HEK293 (cell line): ENCODE results near the gene ELAVL2.

Experiments
- CTCF ChIA-PET: fragments of 350-600 bp; formaldehyde crosslinking; extraction: SDS; loops from one replicate; lab custom pipeline; 2021; ENCODE audit warnings: antibody characterized with exemption; lab: Yijun Ruan, JAX
- POLR2A ChIA-PET: fragments of 300-600 bp; formaldehyde crosslinking; extraction: SDS; loops from one replicate; lab custom pipeline; 2020; ENCODE audit warnings: antibody characterized with exemption, inconsistent platforms; lab: Yijun Ruan, JAX
- H3K27ac ChIP-seq: fragments of 200-500 bp; sonication (Bioruptor generic); 2 replicates; pipeline ENCODE4 v1.5.1; 2014; ENCODE audit warnings: low read depth, low read length, control low read depth, inconsistent platforms; ENCODE audit errors: extremely low read depth
- H3K36me3 ChIP-seq, 2 experiments: fragments of 200-500 bp in 1 of 2; sonication (Bioruptor generic) in 1 of 2; 1 replicate in 1 of 2; 2 replicates in 1 of 2; pipeline ENCODE4 v1.5.1; 2014 to 2017; ENCODE audit warnings: inconsistent platforms in 2 of 2, low read length in 2 of 2; ENCODE audit not compliant: control insufficient read depth in 2 of 2, insufficient read depth in 1 of 2
- H3K4me1 ChIP-seq: fragments of 200-500 bp; sonication (Bioruptor generic); 2 replicates; pipeline ENCODE4 v1.5.1; 2014; ENCODE audit warnings: mild to moderate bottlenecking, low read length, inconsistent platforms; ENCODE audit not compliant: control insufficient read depth, insufficient read depth
- H3K4me3 ChIP-seq: 2 replicates; pipeline ENCODE4 v1.5.1; 2011; ENCODE audit warnings: low read depth, mild to moderate bottlenecking, control low read depth, low read length, moderate library complexity
- H3K9me3 ChIP-seq: fragments of 200-500 bp; sonication (Bioruptor generic); 2 replicates; pipeline ENCODE4 v1.5.1; 2014; ENCODE audit warnings: low read depth, low read length, inconsistent platforms; ENCODE audit not compliant: control insufficient read depth, insufficient read depth
- GLI2 ChIP-seq: fragments of 450-650 bp; formaldehyde crosslinking; IDR thresholded peaks from 2 replicates; pipeline ENCODE4; 2017; ENCODE audit warnings: missing biosample characterization, missing genetic modification characterization, low read depth, borderline replicate concordance
- HOXA7 ChIP-seq: sonication (generic); formaldehyde crosslinking; IDR thresholded peaks from 2 replicates; pipeline ENCODE4 v1.8.1; 2022; ENCODE audit warnings: missing genetic modification reagents, borderline replicate concordance
- KLF16 ChIP-seq: fragments of 450-650 bp; formaldehyde crosslinking; IDR thresholded peaks from 2 replicates; pipeline ENCODE4 v1.5.1; 2017; ENCODE audit warnings: missing biosample characterization, missing genetic modification characterization
- MYNN ChIP-seq: fragments of 450-650 bp; formaldehyde crosslinking; IDR thresholded peaks from 2 replicates; pipeline ENCODE4 v1.5.1; 2016; ENCODE audit warnings: missing biosample characterization, missing genetic modification characterization, borderline replicate concordance
- SCRT2 ChIP-seq: fragments of 450-650 bp; formaldehyde crosslinking; IDR thresholded peaks from 2 replicates; pipeline ENCODE4 v1.5.1; 2016; ENCODE audit warnings: missing biosample characterization, missing genetic modification characterization
- SP2 ChIP-seq: fragments of 450-650 bp; formaldehyde crosslinking; IDR thresholded peaks from 2 replicates; pipeline ENCODE4 v1.5.1; 2016; ENCODE audit warnings: missing biosample characterization, missing genetic modification characterization
- ZBTB1 ChIP-seq: fragments of 450-650 bp; formaldehyde crosslinking; IDR thresholded peaks from 2 replicates; pipeline ENCODE4 v1.5.1; 2016; ENCODE audit warnings: missing biosample characterization, missing genetic modification characterization
- ZBTB21 ChIP-seq: fragments of 450-650 bp; formaldehyde crosslinking; IDR thresholded peaks from 2 replicates; pipeline ENCODE4 v1.5.1; 2017; ENCODE audit warnings: missing biosample characterization, missing genetic modification characterization
- ZNF23 ChIP-seq: fragments of 450-650 bp; formaldehyde crosslinking; IDR thresholded peaks from 2 replicates; pipeline ENCODE4 v1.5.1; 2016; ENCODE audit warnings: missing biosample characterization, missing genetic modification characterization, borderline replicate concordance
- ZNF311 ChIP-seq: fragments of 450-650 bp; formaldehyde crosslinking; IDR thresholded peaks from 2 replicates; pipeline ENCODE4 v1.5.1; 2017; ENCODE audit warnings: missing biosample characterization, missing genetic modification characterization, borderline replicate concordance
- ZNF514 ChIP-seq: fragments of 450-650 bp; formaldehyde crosslinking; IDR thresholded peaks from 2 replicates; pipeline ENCODE4 v1.5.1; 2016; ENCODE audit warnings: missing biosample characterization, missing genetic modification characterization
- ZNF521 ChIP-seq: fragments of 450-650 bp; formaldehyde crosslinking; IDR thresholded peaks from 2 replicates; pipeline ENCODE4 v1.5.1; 2017; ENCODE audit warnings: missing biosample characterization, mild to moderate bottlenecking, missing genetic modification characterization
- ZNF529 ChIP-seq: fragments of 450-650 bp; formaldehyde crosslinking; IDR thresholded peaks from 2 replicates; pipeline ENCODE4 v1.5.1; 2017; ENCODE audit warnings: missing genetic modification characterization, missing biosample characterization; ENCODE audit not compliant: insufficient replicate concordance
- ZNF561 ChIP-seq: fragments of 450-650 bp; IDR thresholded peaks from 2 replicates; pipeline ENCODE4 v1.5.1; 2018; ENCODE audit warnings: missing biosample characterization, missing genetic modification characterization, borderline replicate concordance
- ZNF658 ChIP-seq: fragments of 450-650 bp; formaldehyde crosslinking; IDR thresholded peaks from 2 replicates; pipeline ENCODE4; 2016; ENCODE audit warnings: missing biosample characterization, missing genetic modification characterization
- ZNF76 ChIP-seq: fragments of 450-650 bp; formaldehyde crosslinking; IDR thresholded peaks from 2 replicates; pipeline ENCODE4; 2016; ENCODE audit warnings: low read depth, missing biosample characterization, missing genetic modification characterization, borderline replicate concordance
- ZNF791 ChIP-seq: fragments of 450-650 bp; formaldehyde crosslinking; IDR thresholded peaks from 2 replicates; pipeline ENCODE4 v1.5.1; 2016; ENCODE audit warnings: missing biosample characterization, missing genetic modification characterization
- ZNF792 ChIP-seq: fragments of 450-650 bp; formaldehyde crosslinking; IDR thresholded peaks from 2 replicates; pipeline ENCODE4 v1.5.1; 2016; ENCODE audit warnings: missing biosample characterization, missing genetic modification characterization
- ZSCAN23 ChIP-seq: fragments of 450-650 bp; formaldehyde crosslinking; IDR thresholded peaks from 2 replicates; pipeline ENCODE4 v1.5.1; 2016; ENCODE audit warnings: missing biosample characterization, missing genetic modification characterization
- TF ChIP-seq, protein P1 (sequence below): fragments of 450-650 bp; formaldehyde crosslinking; IDR thresholded peaks from 2 replicates; pipeline ENCODE4 v1.5.1; 2016; ENCODE audit warnings: missing biosample characterization, missing genetic modification characterization, borderline replicate concordance
- TF ChIP-seq, protein P2 (sequence below): fragments of 450-650 bp; formaldehyde crosslinking; IDR thresholded peaks from 2 replicates; pipeline ENCODE4 v1.5.1; 2016; ENCODE audit warnings: missing biosample characterization, missing genetic modification characterization
- TF ChIP-seq, protein P3 (sequence below): fragments of 450-650 bp; formaldehyde crosslinking; IDR thresholded peaks from 2 replicates; pipeline ENCODE4 v1.5.1; 2017; ENCODE audit warnings: missing biosample characterization, missing genetic modification characterization
- TF ChIP-seq, protein P4 (sequence below): fragments of 450-650 bp; formaldehyde crosslinking; IDR thresholded peaks from 2 replicates; pipeline ENCODE4 v1.5.1; 2016; ENCODE audit warnings: missing biosample characterization, missing genetic modification characterization

ELAVL2 gene

DNA sequence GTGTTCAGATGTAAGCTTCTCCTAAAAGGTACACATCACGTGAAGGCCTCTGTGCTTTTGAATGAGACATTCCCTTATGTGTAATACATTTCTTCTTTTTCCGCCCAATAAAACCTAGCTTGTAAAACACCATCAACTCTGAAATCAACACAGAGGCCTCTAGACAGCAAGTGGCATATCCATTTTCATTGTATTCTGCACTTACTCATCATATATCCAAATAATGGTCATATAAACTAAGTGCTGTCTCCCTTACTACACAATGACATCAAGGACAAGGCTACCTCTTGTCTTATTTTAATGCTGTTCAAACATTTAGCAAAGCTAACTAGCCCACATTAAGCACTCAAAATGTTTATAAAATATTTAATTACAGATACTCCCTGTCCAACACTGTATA lies 108.5 kb downstream of the ELAVL2 start (continued):
- TF ChIP-seq GLI2 (tag by site-specific recombination) (peak; percentile 85), SP2 (no peak), ZNF76 (tag by site-specific recombination) (peak; percentile 38; the same call in 1 of the 2 replicates), ZNF561 (tag by site-specific recombination) (peak; percentile 87; the same call in 1 of the 2 replicates), HOXA7 (CRISPR knock-in tag) (no peak), ZNF658 (tag by site-specific recombination) (no peak), ZNF311 (no peak), ZSCAN23 (tag by site-specific recombination) (0 out of 2 replicates have a peak, but pooled peaks have one; percentile 29), MYNN (tag by site-specific recombination) (no peak), SCRT2 (no peak)
- TF ChIP-seq, protein P1, sequence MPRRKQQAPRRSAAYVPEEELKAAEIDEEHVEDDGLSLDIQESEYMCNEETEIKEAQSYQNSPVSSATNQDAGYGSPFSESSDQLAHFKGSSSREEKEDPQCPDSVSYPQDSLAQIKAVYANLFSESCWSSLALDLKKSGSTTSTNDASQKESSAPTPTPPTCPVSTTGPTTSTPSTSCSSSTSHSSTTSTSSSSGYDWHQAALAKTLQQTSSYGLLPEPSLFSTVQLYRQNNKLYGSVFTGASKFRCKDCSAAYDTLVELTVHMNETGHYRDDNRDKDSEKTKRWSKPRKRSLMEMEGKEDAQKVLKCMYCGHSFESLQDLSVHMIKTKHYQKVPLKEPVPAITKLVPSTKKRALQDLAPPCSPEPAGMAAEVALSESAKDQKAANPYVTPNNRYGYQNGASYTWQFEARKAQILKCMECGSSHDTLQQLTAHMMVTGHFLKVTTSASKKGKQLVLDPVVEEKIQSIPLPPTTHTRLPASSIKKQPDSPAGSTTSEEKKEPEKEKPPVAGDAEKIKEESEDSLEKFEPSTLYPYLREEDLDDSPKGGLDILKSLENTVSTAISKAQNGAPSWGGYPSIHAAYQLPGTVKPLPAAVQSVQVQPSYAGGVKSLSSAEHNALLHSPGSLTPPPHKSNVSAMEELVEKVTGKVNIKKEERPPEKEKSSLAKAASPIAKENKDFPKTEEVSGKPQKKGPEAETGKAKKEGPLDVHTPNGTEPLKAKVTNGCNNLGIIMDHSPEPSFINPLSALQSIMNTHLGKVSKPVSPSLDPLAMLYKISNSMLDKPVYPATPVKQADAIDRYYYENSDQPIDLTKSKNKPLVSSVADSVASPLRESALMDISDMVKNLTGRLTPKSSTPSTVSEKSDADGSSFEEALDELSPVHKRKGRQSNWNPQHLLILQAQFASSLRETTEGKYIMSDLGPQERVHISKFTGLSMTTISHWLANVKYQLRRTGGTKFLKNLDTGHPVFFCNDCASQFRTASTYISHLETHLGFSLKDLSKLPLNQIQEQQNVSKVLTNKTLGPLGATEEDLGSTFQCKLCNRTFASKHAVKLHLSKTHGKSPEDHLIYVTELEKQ (tag by site-specific recombination), result peak; percentile 69

DNA sequence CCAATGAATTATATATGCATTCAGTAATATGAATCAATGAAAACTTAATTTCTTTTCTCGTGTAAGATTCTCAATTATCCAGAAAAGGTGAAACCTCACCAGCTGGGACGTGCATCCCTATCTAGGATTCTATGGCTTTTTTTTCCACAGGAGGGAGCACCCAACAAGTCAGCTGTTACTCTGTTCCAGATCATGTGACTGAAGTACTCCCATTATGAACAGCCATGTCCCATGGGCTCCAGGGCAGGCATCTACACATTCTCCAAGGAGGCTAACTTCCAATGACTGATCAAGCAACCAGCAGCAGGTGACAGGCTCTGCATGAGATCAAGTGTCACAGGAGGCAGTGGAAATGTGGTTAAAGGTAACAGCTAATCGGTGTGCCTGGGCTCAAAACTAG lies 118.8 kb downstream of the ELAVL2 start:
- H3K36me3 ChIP-seq, result peaks cover 0 to 3% of the 10 kb centered on the region in 2 experiments; a peak in 1 of 3 replicates
- CTCF ChIA-PET, result no interaction called here
- no peak for TF ChIP-seq ZNF23
- TF ChIP-seq, protein P2, sequence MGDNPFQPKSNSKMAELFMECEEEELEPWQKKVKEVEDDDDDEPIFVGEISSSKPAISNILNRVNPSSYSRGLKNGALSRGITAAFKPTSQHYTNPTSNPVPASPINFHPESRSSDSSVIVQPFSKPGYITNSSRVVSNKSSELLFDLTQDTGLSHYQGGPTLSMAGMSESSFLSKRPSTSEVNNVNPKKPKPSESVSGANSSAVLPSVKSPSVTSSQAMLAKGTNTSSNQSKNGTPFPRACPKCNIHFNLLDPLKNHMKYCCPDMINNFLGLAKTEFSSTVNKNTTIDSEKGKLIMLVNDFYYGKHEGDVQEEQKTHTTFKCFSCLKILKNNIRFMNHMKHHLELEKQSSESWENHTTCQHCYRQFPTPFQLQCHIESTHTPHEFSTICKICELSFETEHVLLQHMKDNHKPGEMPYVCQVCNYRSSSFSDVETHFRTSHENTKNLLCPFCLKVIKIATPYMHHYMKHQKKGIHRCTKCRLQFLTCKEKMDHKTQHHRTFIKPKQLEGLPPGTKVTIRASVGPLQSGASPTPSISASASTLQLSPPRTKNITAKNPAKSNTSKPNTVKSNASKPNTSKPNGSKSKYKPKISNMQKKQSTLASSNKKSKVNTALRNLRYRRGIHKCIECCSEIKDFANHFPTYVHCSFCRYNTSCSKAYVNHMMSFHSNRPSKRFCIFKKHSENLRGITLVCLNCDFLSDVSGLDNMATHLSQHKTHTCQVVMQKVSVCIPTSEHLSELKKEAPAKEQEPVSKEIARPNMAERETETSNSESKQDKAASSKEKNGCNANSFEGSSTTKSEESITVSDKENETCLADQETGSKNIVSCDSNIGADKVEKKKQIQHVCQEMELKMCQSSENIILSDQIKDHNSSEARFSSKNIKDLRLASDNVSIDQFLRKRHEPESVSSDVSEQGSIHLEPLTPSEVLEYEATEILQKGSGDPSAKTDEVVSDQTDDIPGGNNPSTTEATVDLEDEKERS (tag by site-specific recombination), result no peak
- TF ChIP-seq, protein P3, sequence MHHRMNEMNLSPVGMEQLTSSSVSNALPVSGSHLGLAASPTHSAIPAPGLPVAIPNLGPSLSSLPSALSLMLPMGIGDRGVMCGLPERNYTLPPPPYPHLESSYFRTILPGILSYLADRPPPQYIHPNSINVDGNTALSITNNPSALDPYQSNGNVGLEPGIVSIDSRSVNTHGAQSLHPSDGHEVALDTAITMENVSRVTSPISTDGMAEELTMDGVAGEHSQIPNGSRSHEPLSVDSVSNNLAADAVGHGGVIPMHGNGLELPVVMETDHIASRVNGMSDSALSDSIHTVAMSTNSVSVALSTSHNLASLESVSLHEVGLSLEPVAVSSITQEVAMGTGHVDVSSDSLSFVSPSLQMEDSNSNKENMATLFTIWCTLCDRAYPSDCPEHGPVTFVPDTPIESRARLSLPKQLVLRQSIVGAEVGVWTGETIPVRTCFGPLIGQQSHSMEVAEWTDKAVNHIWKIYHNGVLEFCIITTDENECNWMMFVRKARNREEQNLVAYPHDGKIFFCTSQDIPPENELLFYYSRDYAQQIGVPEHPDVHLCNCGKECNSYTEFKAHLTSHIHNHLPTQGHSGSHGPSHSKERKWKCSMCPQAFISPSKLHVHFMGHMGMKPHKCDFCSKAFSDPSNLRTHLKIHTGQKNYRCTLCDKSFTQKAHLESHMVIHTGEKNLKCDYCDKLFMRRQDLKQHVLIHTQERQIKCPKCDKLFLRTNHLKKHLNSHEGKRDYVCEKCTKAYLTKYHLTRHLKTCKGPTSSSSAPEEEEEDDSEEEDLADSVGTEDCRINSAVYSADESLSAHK, result no peak
- TF ChIP-seq ZNF529 (tag by site-specific recombination), result no peak
- TF ChIP-seq ZNF792 (tag by site-specific recombination), result no peak
- TF ChIP-seq ZBTB1 (tag by site-specific recombination), result no peak
- TF ChIP-seq, protein P4, sequence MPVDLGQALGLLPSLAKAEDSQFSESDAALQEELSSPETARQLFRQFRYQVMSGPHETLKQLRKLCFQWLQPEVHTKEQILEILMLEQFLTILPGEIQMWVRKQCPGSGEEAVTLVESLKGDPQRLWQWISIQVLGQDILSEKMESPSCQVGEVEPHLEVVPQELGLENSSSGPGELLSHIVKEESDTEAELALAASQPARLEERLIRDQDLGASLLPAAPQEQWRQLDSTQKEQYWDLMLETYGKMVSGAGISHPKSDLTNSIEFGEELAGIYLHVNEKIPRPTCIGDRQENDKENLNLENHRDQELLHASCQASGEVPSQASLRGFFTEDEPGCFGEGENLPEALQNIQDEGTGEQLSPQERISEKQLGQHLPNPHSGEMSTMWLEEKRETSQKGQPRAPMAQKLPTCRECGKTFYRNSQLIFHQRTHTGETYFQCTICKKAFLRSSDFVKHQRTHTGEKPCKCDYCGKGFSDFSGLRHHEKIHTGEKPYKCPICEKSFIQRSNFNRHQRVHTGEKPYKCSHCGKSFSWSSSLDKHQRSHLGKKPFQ (tag by site-specific recombination), result no peak
- no peak for TF ChIP-seq ZNF791
- no peak for TF ChIP-seq ZNF521 (tag by site-specific recombination)
- TF ChIP-seq SCRT2, result no peak
- TF ChIP-seq ZBTB21 (tag by site-specific recombination), result no peak
- TF ChIP-seq, protein P1 (tag by site-specific recombination), result no peak
- no peak for TF ChIP-seq ZNF514 (tag by site-specific recombination)
- TF ChIP-seq KLF16 (tag by site-specific recombination), result no peak

More for the DNA sequence above, 118.8 kb downstream of the ELAVL2 start:
- POLR2A ChIA-PET, result no interaction called here
- no peaks in the 10 kb centered on the region for H3K9me3 ChIP-seq
- no peaks in the 10 kb centered on the region for H3K4me1 ChIP-seq
- no peak overlapping the region for H3K27ac ChIP-seq
- H3K4me3 ChIP-seq, result no peak overlapping the region
